Hypothalamus (tissue), 51 donors: ENCODE measurements around the gene GMPR.
A peak's percentile ranks its signal among the peaks of the same experiment; 100 is the strongest.

Experiments
- DNase-seq, 51 donors: peaks; one replicate each; lab custom pipeline; 2025; lab: John Stamatoyannopoulos, UW

The GMPR gene

DNA sequence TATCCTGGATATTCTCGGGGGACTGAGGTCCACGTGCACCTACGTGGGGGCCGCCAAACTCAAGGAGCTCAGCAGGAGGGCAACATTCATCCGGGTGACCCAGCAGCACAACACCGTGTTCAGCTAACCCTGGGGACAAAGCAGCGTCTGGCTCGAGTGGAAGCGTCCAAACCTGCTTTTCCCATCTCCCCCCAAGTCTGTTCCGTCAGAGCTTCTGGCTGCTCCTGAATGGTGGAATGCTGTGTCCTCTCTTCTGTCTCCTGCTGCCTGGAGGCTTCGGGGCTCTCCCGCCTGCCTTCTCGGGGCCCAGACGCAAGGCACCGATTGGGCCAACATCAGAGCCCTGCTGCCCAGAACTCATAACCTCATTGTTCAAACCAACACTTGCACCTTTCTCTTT lies 56.7 kb downstream of the GMPR start:
- DNase-seq, result peak in 5 of 51 donors; percentile 13 to 27 (median 25)

DNA sequence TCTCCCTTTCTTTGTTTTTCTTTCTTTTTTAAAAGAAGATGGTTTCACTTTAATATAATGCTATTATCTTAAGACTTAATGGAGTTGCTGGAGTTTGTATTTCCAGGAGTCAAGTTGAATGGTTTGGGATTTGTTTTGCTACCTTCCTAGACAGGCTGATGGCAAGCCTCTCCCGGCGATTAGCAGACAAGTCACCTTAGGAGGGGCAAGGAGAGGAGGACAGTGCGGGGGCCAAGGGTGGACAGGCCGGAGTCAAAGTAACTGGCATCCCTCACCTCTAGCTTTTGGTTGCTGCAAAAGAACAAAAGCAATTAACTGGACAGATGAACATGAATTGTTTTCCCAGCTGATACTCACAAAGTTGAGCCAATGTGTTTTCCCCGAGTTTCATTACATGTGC lies 57.1 kb downstream of the GMPR start:
- DNase-seq, result no peak

DNA sequence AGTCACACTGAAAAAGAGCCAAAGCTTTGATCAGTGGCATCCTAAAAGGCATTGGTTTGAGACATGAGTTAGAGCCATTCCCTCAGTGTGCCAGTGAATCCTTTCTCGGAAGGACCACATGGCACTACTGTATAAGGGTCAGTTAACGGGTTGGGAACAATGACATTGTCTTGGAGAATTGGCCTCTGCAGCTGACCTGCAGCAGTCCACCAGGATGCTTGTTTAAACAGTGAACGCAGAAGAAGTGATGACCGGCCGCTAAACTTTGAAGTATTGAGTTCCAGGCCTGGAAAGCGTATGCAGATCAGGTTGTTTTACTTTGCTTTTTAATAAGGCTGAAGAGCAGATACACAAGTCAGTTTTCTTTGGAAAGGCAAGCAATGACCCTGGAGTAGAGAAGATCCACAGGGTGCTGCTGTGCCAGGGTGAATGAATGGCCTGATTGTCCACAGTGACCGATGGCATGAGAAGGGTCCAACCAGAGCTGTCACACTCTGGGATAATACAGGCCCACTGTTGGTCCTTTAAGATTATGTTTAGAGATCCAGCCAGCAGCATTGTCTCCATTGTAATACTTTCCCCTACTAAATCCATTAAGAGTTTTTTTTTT lies 57.8 kb downstream of the GMPR start:
- DNase-seq, result peak in 21 of 51 donors; percentile 13 to 70 (median 47)

DNA sequence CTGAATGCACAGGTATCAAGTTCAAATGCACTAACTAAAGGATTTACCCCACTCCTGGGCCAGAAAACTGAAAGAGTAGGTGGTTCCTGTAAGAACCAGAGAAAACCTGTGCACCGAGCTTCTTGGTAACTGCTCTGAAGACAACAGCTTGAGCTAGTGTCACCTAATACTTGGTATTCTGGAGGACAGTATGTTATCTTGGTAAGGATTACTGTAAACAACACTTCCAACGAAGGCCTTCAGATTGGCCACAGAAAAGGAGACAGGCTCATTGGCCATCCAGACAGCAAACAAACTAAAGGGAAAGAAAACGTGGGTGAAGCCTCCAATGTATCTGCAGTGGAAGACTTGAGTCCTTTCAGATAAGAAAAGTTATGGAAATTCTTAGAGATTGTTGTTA lies 61.5 kb downstream of the GMPR start:
- no peak for DNase-seq

DNA sequence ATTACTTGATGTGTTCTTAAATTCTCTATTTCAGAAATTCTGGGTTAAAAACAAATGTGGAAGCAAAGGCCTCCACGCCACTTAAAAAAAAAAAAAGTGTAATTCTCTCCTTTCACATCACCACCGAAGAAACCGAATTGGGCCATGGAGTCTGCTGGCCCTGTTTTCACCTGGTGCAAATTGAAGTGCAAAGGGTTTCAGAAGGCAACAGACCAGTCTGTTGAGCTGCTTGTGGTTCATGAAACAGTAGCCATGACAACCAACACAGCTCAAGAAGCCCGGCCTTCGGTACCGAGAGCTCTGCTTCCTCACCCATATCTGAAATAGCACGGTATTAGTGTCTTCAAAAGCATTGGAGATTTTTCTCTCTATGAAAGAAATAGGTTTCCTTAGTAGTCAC lies 63.1 kb downstream of the GMPR start:
- DNase-seq, result peak in 19 of 51 donors; percentile 9 to 61 (median 29)

DNA sequence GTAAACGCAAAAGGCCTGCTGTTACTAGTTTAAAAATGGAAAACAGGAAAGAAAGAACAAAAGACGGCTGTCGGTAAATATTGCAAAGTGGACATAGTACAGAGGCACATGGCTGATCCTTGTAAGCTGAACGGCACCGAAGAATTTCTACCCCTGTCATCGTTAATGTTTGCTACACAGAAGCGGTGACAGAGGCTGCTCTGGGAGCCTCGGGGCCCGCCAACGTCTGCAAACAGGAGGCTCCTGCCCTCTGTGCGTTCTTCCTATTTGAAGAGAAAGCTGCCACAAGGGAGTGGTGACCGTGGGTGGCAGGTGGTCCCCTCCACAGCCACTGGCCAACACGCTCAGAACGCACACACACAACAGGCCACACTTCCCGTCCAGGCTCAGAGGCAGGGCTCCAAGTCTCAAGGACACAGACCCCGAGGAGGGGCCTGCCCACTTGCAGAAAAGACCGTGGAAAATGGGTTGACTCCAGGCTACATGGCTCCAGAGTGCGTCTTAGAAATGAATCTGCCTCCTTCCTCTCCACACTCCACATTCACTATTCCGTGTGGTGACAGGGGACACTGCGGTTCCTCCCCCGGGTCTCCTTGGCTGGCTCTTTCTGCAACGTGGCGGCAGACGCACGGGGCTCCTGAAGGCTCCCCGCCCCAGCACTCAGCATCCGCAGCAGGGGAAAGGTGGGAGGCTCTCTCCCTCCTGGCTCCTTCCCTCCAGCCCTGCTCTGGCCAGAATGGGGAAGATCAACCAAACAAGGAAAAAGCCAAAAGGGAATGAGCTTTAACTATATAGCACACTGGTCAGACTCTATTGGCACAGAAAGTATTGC lies 64.5 kb downstream of the GMPR start:
- no peak for DNase-seq

DNA sequence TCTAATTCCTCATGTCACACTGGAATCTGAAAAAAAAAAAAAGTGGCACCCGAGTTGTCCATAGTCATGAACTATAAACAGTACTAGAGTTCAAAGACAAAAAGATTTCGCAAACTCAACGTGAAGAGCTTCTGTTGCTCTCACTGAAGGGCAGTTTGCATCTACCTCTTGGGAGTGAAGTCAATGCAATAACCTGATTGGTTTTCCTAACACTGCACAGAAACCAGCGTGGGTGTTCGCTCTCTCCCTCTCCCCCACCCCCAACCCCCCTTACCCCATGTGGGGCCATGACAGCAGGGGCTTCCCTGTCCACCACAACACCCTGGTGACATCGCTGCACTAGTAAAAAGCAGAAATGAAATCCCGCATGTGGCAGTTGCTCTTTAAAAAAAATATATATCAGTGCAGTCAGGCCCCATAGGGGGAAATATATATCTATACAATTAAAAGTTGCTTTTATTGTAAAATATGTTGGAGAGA lies 66.9 kb downstream of the GMPR start:
- DNase-seq, result no peak

DNA sequence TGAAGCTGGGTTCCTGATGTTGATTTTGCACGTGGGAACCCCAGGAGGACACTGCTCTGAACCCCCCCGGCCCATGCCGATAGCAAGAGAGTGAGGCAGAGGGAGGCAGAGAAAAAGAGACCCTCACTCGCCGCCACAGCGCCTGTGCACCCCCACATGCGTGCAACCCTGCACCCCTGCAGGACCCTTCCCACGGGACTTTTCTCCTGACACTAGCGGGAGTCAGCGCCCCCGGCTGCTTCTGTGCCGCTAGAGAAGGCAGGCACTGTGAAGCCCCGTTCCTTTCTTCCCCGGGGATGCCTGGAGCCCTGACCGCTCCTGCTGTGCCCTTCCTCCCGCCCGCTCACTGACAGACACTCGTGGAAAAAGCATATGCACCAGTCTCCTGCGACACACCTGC lies 67.4 kb downstream of the GMPR start:
- no peak for DNase-seq

DNA sequence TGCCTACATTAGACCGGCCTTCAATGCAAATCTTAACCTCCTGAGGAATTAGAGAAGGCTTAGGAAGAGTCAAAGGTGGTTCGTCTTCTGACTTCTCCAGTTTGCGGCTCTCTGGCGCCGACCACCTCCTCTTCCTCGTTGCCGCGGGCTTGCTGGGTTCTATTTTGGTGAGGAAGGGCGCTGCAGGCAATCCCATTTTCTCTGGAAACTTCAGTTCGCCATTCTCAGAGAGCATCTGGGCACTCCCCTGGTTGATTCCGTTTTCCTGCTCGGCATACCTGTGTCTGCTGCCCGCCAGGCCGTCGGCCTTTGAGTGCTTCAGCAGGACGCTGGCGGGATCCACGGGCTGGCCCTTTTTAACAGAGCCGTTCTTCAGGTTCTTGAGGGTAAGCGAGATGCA lies 67.9 kb downstream of the GMPR start:
- DNase-seq, result no peak

DNA sequence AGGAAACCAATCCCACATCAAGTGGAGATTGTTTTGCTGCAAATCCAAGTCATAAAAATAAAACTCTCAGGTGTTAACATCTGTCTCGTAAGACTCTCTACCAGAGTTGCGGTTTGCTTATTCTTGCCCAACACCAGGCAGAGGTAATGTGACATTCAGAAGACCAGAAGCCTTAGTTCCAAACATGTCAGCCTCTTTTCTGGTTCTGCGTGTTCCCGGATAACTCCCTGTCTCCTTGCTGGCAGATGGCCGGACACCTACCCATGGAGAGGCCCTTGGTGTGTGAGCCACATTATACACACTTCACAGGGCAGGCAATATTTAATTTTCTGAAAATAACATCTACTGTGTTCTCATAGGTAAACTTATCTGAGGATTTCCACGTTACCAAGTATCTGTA lies 73.4 kb downstream of the GMPR start:
- no peak for DNase-seq

DNA sequence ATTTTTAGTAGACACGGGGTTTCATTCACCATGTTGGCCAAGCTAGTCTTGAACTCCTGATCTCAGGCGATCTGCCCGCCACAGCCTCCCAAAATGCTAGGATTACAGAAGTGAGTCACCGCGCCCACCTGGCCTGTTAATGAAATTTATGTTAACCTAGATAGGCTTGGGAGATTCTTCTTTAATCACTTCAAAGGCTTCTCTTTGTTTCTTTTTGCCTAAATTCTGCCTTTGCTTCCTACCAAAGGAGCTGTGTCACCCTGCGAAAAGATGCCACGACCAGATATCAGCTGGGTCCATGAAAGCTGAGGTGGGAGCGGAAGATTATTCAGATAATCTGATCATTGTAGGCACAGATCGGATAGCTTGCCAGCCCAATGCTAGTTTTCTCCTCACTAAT lies 75.3 kb downstream of the GMPR start:
- no peak for DNase-seq

DNA sequence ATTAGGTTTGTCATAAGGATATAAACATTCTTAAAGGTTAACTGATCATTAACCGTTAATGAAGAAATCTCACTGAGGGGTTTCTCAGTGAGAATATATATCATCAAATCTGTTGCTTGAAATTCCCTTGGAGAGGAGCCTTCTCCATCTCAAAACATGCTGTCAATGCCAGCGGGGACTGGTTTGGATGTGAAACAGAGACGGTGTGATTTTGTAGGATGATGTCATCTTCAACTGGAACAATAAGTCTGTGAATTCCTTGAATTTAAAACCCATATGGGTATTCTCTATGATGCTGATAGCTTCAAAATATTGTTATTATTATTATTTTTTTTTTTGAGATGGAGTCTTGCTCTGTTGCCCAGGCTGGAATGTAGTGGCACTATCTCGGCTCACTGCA lies 75.9 kb downstream of the GMPR start:
- DNase-seq, result no peak

DNA sequence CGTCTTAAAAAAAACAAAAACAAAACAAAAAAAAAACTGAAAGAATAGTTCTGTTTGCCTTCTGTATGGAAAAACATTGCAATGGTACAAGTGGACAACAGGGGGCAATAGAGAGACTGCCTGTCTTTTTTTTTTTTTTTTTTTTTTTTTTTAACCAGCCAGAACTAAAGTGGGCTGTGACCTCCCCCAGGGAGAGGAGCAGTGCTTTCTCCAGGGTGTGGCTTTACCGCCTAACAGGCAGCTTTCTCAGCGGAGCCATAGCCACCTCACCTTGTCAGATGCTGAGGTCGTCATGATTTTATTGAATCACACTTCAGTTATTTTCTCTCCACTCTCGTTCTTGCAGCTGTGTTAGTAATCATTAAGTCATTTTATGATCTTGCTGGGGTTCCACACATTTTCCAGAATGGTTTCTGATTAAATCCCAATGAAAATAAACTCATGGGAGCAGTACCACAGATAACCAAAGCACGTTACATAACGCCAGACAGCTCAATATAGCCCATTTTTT lies 78.4 kb downstream of the GMPR start:
- peak in 3 of 51 donors; percentile 14 to 45 (median 16) for DNase-seq

DNA sequence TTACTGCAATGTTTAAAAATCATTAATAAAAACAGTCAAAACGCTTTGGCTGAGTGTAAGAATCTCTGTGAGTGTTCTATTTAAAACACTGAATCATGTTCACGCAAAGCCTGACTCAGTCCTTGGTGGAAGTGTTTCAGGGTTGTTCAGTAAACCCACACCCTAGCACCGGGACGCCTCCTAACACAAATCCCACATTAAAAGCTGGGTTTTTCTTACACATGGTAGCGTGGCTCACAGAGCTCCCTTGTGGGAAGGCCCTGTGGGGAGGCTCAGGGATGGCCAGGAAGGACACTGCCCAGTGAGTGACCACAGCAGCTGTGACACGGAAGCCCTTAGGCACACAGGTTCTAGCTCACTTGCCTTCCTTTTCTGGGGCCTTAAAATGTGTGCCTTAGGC lies 80.2 kb downstream of the GMPR start:
- peak in 4 of 51 donors; percentile 27 to 57 (median 42) for DNase-seq

DNA sequence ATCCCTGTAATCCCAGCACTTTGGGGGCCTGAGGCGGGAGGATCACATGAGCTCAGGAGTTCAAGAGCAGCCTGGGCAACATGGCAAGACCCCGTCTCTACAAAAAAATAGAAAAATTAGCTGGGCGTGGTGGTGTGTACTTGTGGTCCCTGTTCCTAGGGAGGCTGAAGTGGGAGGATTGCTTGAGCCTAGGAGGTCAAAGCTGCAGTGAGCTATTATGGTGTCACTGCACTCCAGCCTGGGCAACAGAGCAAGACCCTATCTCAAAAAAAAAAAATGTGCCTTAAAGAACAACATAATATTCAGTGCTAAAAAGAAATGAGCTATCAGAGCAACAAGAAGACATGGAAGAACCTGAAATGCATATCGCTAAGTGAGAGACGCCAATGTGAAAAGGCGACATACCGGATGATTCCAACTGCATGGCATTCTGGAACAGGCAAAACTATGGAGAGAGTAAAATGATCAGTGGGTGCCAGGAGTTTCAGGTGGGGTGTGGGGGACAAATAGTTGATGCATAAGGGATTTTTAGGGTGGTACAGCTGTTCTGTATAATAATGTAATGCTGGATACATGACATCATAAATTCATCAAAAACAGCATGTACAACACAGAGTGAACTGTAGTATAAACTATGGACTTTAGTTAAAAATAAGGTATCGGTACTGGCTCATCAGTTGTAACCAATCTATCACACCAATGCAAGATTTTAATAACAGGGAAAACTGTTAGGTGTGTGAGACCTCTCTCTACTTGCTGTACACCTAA lies 80.8 kb downstream of the GMPR start:
- DNase-seq, result no peak

DNA sequence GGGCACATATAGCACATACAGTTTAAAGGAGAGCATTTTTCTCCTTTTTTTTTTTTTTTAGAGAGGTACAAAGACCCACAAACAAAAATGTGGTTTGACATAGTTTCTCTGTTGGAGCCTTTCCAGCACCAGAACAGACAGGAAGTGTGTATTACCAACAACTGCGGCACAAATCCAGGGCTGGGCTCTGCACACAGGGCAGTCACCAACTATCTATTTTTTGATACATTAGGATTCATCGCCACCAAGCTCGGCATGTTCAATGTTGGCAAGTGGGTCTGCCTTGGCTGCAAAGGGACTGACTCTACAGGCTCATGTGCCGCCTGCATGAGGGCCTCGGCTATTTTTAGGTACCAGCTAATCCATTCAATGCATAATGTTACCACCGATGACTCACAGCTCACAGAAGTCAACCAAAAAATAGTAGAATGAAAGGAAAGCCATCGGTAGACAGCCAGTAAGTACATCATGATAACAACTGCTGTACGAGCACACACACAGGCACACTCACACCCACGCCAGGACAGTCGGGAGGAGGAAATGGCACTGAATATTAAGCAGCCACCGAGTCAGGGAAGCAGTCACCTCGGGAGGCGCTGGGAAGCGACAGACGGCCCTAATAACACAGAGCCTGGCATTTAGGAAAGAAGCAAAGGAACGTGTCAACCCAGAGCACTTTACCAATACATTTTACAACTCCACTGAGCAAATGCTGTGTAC lies 81.6 kb downstream of the GMPR start:
- DNase-seq, result peak in 46 of 51 donors; percentile 18 to 87 (median 65)

DNA sequence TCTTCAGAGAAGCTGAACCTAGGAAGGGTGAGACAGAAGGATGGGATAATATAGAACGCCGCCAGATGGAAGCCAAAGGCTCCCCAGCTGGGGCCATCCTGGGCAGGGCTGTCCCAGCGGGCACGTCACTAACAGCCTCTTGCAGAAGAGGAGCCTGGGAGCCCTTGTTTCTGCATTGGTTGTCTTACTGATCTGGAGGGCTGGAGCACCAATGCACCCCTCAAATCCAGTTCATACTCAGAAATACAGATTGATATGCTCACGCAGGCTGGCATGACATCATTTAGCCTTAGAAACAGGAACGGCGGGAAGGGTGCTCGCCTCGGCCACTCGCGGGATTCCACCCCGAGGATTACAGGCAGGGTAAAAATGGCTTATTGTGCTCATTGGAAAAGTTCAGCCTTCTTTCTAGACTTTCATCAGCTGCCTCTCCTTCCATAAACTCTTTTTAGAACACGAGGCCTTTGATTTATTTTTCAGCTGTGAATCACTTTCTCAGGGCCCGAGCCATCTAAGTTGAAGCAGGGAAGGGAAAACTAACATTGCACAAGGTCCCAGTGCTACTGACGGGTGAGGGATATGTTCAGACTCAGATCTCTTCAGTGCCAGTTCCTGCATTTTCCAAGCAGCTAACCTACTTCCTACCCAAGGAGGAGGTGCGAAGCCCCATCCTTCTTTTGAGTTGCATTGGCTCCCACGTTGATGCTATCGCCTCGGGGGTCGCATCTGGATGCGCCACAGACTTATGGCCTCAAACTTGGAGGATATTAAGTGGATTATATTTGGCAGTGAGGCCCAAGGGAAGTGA lies 82.3 kb downstream of the GMPR start:
- peak in 23 of 51 donors; percentile 22 to 67 (median 50) for DNase-seq

DNA sequence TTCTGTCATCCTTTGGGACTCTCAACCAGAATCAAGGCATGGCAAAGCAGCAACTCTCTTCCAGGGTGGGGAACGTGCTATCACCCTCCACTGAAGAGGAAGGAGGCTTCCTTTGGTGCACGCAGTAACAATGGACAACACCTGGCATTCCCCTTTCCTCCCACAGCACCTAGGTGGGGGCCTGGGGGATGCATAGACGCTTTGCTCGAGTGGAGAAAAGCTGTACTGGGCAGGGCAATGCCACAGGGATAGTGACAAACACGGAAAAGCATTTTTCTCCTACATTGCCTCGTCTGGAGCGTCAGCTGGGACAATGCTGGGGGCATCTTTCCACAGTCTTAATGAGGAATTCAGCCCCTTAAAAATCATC lies 82.9 kb downstream of the GMPR start:
- no peak for DNase-seq

DNA sequence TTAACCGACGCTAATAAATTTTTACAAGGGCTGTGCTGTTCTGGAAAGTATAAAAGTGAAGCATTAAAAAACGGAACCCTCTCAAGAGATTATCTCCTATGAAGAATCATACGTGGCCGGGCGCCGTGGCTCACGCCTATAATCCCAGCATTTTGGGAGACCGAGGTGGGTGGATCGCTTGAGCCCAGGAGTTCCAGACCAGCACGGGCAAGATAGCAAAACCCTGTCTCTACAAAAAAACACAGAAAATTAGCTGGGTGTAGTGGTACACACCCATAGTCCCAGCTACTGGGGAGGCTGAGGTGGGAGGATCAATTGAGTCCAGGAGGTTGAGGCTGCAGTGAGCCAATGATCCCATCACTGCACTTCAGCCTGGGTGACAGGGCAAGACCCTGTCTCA lies 83.4 kb downstream of the GMPR start:
- DNase-seq, result no peak
